AG09319 (cell line): ENCODE data around the gene GJB2.

Experiments
- DNase-seq: peaks from one replicate; pipeline ENCODE4 v3.0.0-alpha.2; 2010; ENCODE audit warnings: low read depth; ENCODE audit errors: extremely low read depth
- TF ChIP-seq, protein P1 (sequence below): IDR thresholded peaks from 2 replicates; pipeline ENCODE4 v1.5.1; 2011; ENCODE audit warnings: low read depth, mild to moderate bottlenecking, inconsistent platforms, low read length, moderate library complexity

The GJB2 gene

DNA sequence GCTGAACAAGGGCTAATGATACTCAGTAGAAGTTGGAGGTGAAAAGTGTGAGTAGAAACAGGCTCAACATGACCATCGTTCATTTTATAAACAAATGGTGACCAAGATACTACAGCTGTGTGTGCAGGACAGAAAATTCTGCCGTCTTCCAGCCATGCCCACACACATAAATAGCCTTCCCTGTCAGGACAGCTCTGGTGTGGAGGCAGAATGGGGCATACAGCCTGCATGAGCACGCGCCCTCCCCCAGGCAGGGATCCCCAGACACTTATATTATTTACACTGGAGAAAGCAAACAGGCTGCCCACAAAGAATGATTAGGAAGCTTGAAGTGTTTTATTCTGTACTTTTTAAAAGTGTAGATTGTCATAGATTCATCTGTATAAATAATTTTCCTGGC is 52.3 kb downstream of the GJB2 start:
- DNase-seq, result no peak
- TF ChIP-seq, protein P1, sequence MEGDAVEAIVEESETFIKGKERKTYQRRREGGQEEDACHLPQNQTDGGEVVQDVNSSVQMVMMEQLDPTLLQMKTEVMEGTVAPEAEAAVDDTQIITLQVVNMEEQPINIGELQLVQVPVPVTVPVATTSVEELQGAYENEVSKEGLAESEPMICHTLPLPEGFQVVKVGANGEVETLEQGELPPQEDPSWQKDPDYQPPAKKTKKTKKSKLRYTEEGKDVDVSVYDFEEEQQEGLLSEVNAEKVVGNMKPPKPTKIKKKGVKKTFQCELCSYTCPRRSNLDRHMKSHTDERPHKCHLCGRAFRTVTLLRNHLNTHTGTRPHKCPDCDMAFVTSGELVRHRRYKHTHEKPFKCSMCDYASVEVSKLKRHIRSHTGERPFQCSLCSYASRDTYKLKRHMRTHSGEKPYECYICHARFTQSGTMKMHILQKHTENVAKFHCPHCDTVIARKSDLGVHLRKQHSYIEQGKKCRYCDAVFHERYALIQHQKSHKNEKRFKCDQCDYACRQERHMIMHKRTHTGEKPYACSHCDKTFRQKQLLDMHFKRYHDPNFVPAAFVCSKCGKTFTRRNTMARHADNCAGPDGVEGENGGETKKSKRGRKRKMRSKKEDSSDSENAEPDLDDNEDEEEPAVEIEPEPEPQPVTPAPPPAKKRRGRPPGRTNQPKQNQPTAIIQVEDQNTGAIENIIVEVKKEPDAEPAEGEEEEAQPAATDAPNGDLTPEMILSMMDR, result no peak

DNA sequence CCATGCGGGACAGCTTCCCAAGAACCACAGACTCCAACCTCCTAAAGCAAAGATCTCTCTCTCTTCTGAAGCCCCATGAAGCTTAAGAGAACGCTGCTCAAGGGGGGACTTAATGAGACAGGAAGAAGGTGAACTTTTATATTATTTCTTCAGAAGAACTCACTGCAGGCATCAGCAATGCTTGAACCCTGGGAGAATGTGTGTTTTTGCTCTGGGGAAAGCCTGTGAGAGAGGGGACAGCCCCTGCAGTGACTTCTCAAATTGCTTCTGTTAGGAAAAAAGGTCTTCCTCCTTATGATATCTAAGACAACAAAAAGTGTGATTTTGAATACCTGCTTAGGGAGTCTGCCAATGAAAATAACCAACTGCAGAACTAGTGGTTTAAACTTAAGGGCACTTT is 54.9 kb downstream of the GJB2 start:
- DNase-seq, result no peak
- TF ChIP-seq, protein P1, result no peak
